K562 (cell line): ENCODE data around the gene METTL22. TPM values are rescaled to one million over a fixed set of nuclear protein-coding genes. Genes with fewer than 3 reads are reported as not detected.

Source experiments
- ATAC-seq: fragments of 200-7000 bp; cut with Tn5 transposase; 3 replicates; pipeline ENCODE4 v1.9.1; 2020; ENCODE audit warnings: moderate library complexity
- BruUV-seq: library from RNA; stranded (reverse); fragments of 400-500 nt; replicated peaks from 2 replicates; lab custom pipeline; 2021; lab: Mats Ljungman, UMichigan
- CTCF ChIA-PET: fragments of 300-600 bp; formaldehyde crosslinking; extraction: SDS; loops from one replicate; lab custom pipeline; 2021; ENCODE audit warnings: low intra/inter-chr PET ratio; lab: Yijun Ruan, JAX
- POLR2A ChIA-PET: fragments of 300-600, 350-650 bp; sonication (Branson Sonifier 250); formaldehyde crosslinking; extraction: SDS; loops from one replicate; lab custom pipeline; 2021; ENCODE audit warnings: antibody characterized with exemption, inconsistent platforms; lab: Yijun Ruan, JAX
- DNase-seq, 4 experiments: peaks; one replicate each; pipeline versions ENCODE4 v3.0.0 to v3.0.0-alpha.2; 2011 to 2018; ENCODE audit warnings: low spot score in 3 of 4, mixed read lengths in 3 of 4; ENCODE audit errors: extremely low read depth in 1 of 4
- FAIRE-seq: peaks from 2 replicates; lab custom pipeline; 2011; peaks lifted over from hg19 to GRCh38; lab: Jason Lieb, UNC
- H2AFZ ChIP-seq: 2 replicates; pipeline ENCODE4 v1.6.0; 2011; ENCODE audit warnings: low read depth, low read length, control low read depth, inconsistent platforms
- H3K27ac ChIP-seq: fragments of 200-600 bp; 3 replicates; pipeline ENCODE4 v1.8.0; 2011; ENCODE audit warnings: low read depth, mild to moderate bottlenecking, control low read depth, inconsistent platforms, low read length, moderate library complexity, mixed read lengths; ENCODE audit errors: extremely low read depth
- H3K27me3 ChIP-seq, 2 experiments: fragments of 300-600 bp in 1 of 2; 2 replicates in 1 of 2; 3 replicates in 1 of 2; pipeline versions ENCODE4 v1.6.0 to v1.8.0; 2011; ENCODE audit warnings: inconsistent platforms in 2 of 2, low read length in 2 of 2, mild to moderate bottlenecking in 1 of 2, mixed read lengths in 1 of 2, moderate library complexity in 1 of 2; ENCODE audit not compliant: control insufficient read depth in 2 of 2, insufficient read depth in 2 of 2
- H3K36me3 ChIP-seq: fragments of 300-600 bp; 3 replicates; pipeline ENCODE4 v1.8.0; 2011; ENCODE audit warnings: mild to moderate bottlenecking, low read length, inconsistent platforms; ENCODE audit not compliant: control insufficient read depth, insufficient read depth
- H3K4me1 ChIP-seq, 2 experiments: fragments of 200-600 bp in 1 of 2; replicated peaks in 1 of 2; 2 replicates in 1 of 2; 3 replicates in 1 of 2; pipeline versions ENCODE4 v1.5.1 to v1.8.0; 2011; ENCODE audit warnings: inconsistent platforms in 2 of 2, low read length in 2 of 2, mild to moderate bottlenecking in 1 of 2, mixed read lengths in 1 of 2, moderate library complexity in 1 of 2; ENCODE audit not compliant: control insufficient read depth in 2 of 2, insufficient read depth in 2 of 2
- H3K4me2 ChIP-seq: 2 replicates; pipeline ENCODE4 v1.6.1; 2011; ENCODE audit warnings: low read length, control low read depth, inconsistent platforms, mixed read lengths; ENCODE audit not compliant: insufficient read depth
- H3K4me3 ChIP-seq: fragments of 200-600 bp; sonication (generic), shearing (Covaris generic); 2 replicates; pipeline ENCODE4 v1.5.1; 2016; ENCODE audit warnings: control low read depth, inconsistent platforms
- H3K79me2 ChIP-seq: fragments of 200-600 bp; 3 replicates; pipeline ENCODE4 v1.8.0; 2011; ENCODE audit warnings: low read length, inconsistent platforms; ENCODE audit not compliant: control insufficient read depth, insufficient read depth
- H3K9ac ChIP-seq, 2 experiments: 2 replicates each; pipeline versions ENCODE4 v1.6.0 to v1.6.1; 2011; ENCODE audit warnings: low read depth in 2 of 2, low read length in 2 of 2, control low read depth in 1 of 2, inconsistent platforms in 1 of 2, mild to moderate bottlenecking in 1 of 2, mixed read lengths in 1 of 2; ENCODE audit not compliant: insufficient read depth in 1 of 2
- H3K9me1 ChIP-seq: one replicate; pipeline ENCODE4 v1.6.0; 2011; ENCODE audit warnings: inconsistent platforms, mild to moderate bottlenecking, low read length, moderate library complexity; ENCODE audit not compliant: control insufficient read depth, insufficient read depth
- H3K9me3 ChIP-seq: replicated peaks from 2 replicates; pipeline ENCODE4 v1.5.1; 2011; ENCODE audit warnings: low read depth, low read length, inconsistent platforms; ENCODE audit not compliant: control insufficient read depth, insufficient read depth
- H4K20me1 ChIP-seq: replicated peaks from 2 replicates; pipeline ENCODE4 v1.6.1; 2011; ENCODE audit warnings: low read length, inconsistent platforms, mixed read lengths; ENCODE audit not compliant: control insufficient read depth, insufficient read depth
- COPS2 ChIP-seq: fragments of 450-650 bp; conservative IDR thresholded peaks from 2 replicates; pipeline ENCODE4 v1.6.1; 2016; ENCODE audit warnings: mild to moderate bottlenecking, moderate library complexity
- EP300 ChIP-seq: IDR thresholded peaks from 2 replicates; pipeline ENCODE4 v1.6.1; 2012; ENCODE audit warnings: low read length, improper control_type of control experiment
- ETV5 ChIP-seq: sonication (generic); formaldehyde crosslinking; IDR thresholded peaks from 2 replicates; pipeline ENCODE4 v1.4.0; 2020; ENCODE audit warnings: low read depth, mild to moderate bottlenecking, missing genetic modification reagents
- FOXA1 ChIP-seq: fragments of 450-650 bp; IDR thresholded peaks from 2 replicates; pipeline ENCODE4 v1.6.1; 2016; ENCODE audit warnings: mild to moderate bottlenecking, borderline replicate concordance
- MECOM ChIP-seq: fragments of 250-450 bp; sonication (Bioruptor Pico); IDR thresholded peaks from 2 replicates; pipeline ENCODE4 v1.8.0; 2022; ENCODE audit warnings: inconsistent platforms
- NUFIP1 ChIP-seq: fragments of 450-650 bp; IDR thresholded peaks from 2 replicates; pipeline ENCODE4 v1.6.1; 2018; ENCODE audit not compliant: partially characterized antibody
- POLR2H ChIP-seq: IDR thresholded peaks from 2 replicates; pipeline ENCODE4 v1.6.1; 2016; ENCODE audit warnings: missing genetic modification characterization, low read depth, mild to moderate bottlenecking, control low read depth, missing compliant biosample characterization, moderate library complexity
- RB1 ChIP-seq: fragments of 450-650 bp; IDR thresholded peaks from 2 replicates; pipeline ENCODE4 v1.6.1; 2017; ENCODE audit warnings: low read depth, mild to moderate bottlenecking
- SIRT6 ChIP-seq: IDR thresholded peaks from one replicate; pipeline ENCODE4 v1.6.1; 2012; ENCODE audit warnings: low read depth, mild to moderate bottlenecking, control low read depth, inconsistent platforms, low read length, moderate library complexity
- TOE1 ChIP-seq, 2 experiments: fragments of 450-650 bp in 1 of 2; sonication (generic) in 1 of 2; formaldehyde crosslinking in 1 of 2; IDR thresholded peaks; 2 replicates each; pipeline versions ENCODE4 v1.7.1 to v1.8.0; 2016 to 2022; ENCODE audit warnings: borderline replicate concordance in 2 of 2, mild to moderate bottlenecking in 2 of 2, antibody characterized with exemption in 1 of 2, inconsistent platforms in 1 of 2, low read depth in 1 of 2, missing genetic modification reagents in 1 of 2, moderate library complexity in 1 of 2
- ZBTB8A ChIP-seq: fragments of 450-650 bp; IDR thresholded peaks from 2 replicates; pipeline ENCODE4 v1.6.1; 2018; ENCODE audit warnings: mild to moderate bottlenecking, moderate library complexity; ENCODE audit not compliant: partially characterized antibody
- ZC3H8 ChIP-seq: fragments of 450-650 bp; IDR thresholded peaks from 2 replicates; pipeline ENCODE4 v1.6.1; 2017
- ZNF445 ChIP-seq: fragments of 250-450 bp; sonication (Bioruptor Pico); IDR thresholded peaks from 2 replicates; pipeline ENCODE4 v1.4.0; 2020; ENCODE audit warnings: low read depth, mild to moderate bottlenecking, moderate library complexity
- WGBS: fragments of 100-300 bp; shearing (Covaris generic); methylation state at CpG from one replicate; pipeline ENCODE4 v1.1.6; 2016; ENCODE audit warnings: low coverage, mixed read lengths; ENCODE audit not compliant: insufficient coverage; ENCODE audit errors: missing lambda C conversion rate; 5-methylcytosine and 5-hydroxymethylcytosine counted together
- in situ Hi-C: fragments of 300-500 bp; cut with MboI; formaldehyde crosslinking; loops from 4 replicates; pipeline ENCODE4 v1.15.0; 2018; ENCODE audit warnings: inconsistent platforms, mixed read lengths
- intact Hi-C: fragments of 100-400 bp; cut with micrococcal nuclease; formaldehyde crosslinking; loops from 2 replicates; pipeline ENCODE4 v1.14.2; 2022
- polyA plus RNA-seq, 8 experiments: library from polyadenylated mRNA; depleted of rRNA in 4 of 8; stranded (reverse) in 5 of 8; unstranded in 3 of 8; fragments of >200 nt; fragmentation: Nextera tagmentation in 2 of 8; fragmentation: Illumina TruSeq in 1 of 8; extraction: Ambion mirVana in 2 of 8; extraction: Trizol in 1 of 8; gene quantifications; 2 replicates each; pipeline versions ENCODE4 v1.2.1 to v1.2.3, GENCODE V29; 2011 to 2014; ENCODE audit warnings: inconsistent platforms in 1 of 8, missing spikeins in 1 of 8
- total RNA-seq, 7 experiments: library from RNA; depleted of rRNA in 6 of 7; stranded (reverse); fragments of >200 nt in 6 of 7; fragmentation: Illumina TruSeq in 2 of 7; extraction: Trizol in 2 of 7; gene quantifications; 2 replicates each; pipeline versions ENCODE4 v1.2.1 to v1.2.3, GENCODE V29; 2011 to 2021; ENCODE audit warnings: low replicate concordance in 1 of 7
- TF ChIP-seq, protein P1 (sequence below): sonication (generic); formaldehyde crosslinking; IDR thresholded peaks from 2 replicates; pipeline ENCODE4 v1.8.1; 2022; ENCODE audit warnings: missing genetic modification reagents
- TF ChIP-seq, protein P2 (sequence below): fragments of 250-450 bp; sonication (Bioruptor Pico); IDR thresholded peaks from 2 replicates; pipeline ENCODE4 v1.4.0; 2020; ENCODE audit warnings: mild to moderate bottlenecking, moderate library complexity, borderline replicate concordance
- TF ChIP-seq, protein P3 (sequence below): fragments of 250-450 bp; sonication (Bioruptor Pico); IDR thresholded peaks from 2 replicates; pipeline ENCODE4 v1.4.0; 2020; ENCODE audit warnings: mild to moderate bottlenecking, moderate library complexity

The METTL22 gene
- total and polyA plus RNA-seq, 9 of the 15 experiments (the other 6 are each of a cell fraction or from before 2014, with no cell fraction given): 6.9 to 33.2 (median 18.5) TPM

DNA sequence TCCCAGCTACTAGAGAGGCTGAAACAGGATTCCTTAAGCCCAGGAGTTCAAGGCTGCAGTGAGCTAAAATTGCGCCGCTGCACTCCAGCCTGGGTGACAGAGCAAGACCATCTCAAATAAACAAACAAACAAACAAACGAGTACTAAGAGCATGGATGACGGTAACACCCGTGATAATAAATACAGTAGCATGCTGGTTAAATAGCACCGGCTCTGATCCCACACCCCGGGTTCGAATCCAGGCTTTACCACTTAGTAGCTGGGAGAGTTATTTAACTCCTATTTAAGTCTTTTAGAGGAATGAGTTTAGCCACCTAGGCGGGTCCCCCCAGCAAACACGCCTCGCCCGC is 301 bp upstream of the METTL22 start:
- H3K36me3 ChIP-seq: peaks cover 20% of the 10 kb centered on the region; the same call in 1 of the 3 replicates
- ATAC-seq: peak; percentile 10; the same call in 2 of the 3 replicates
- H4K20me1 ChIP-seq: no peaks in the 10 kb centered on the region
- no peak for DNase-seq
- peak overlapping the region; percentile 92 to 100; a peak in 3 of 4 replicates for H3K9ac ChIP-seq
- H3K4me2 ChIP-seq: peak overlapping the region; percentile 91
- no peaks in the 10 kb centered on the region for H3K9me3 ChIP-seq
- intact Hi-C loops: no loop called here
- no TSS peak for BruUV-seq
- 24% methylated on average over 9 of the region's 12 CpGs for WGBS
- ChIA-PET CTCF (interaction anchor here (0.7 kb wide), 1 partner anchor 72 kb away, joined by 3 read pairs; no protein-coding TSS in a partner anchor), POLR2A (no interaction called here)
- FAIRE-seq: no peak
- no peaks in the 10 kb centered on the region for H3K9me1 ChIP-seq
- peaks cover 2 to 6% of the 10 kb centered on the region in 2 experiments; a peak in 2 of 5 replicates for H3K27me3 ChIP-seq
- peaks cover 3 to 6% of the 10 kb centered on the region in 2 experiments; a peak in 3 of 5 replicates for H3K4me1 ChIP-seq
- in situ Hi-C loops: no loop called here
- H3K27ac ChIP-seq: peak overlapping the region; percentile 78; the same call in 1 of the 3 replicates
- H3K79me2 ChIP-seq: peaks cover 31% of the 10 kb centered on the region
- H2AFZ ChIP-seq: peak overlapping the region; percentile 96
- peak overlapping the region; percentile 54 for H3K4me3 ChIP-seq
- TF ChIP-seq TOE1 (IDR thresholded peaks at IDR 0.05; ENCODE audit: borderline replicate concordance) (no peak), TOE1 (CRISPR knock-in tag; IDR thresholded peaks at IDR 0.05; ENCODE audit: borderline replicate concordance, low read depth) (no peak), ZC3H8 (no peak), SIRT6 (no peak), POLR2H (tag) (no peak; the same call in 1 of the 2 replicates), MECOM (CRISPR knock-in tag) (no peak), FOXA1 (no peak), COPS2 (no peak), RB1 (no peak), ETV5 (CRISPR knock-in tag) (no peak), ZBTB8A (no peak), ZNF445 (CRISPR knock-in tag) (no peak), EP300 (no peak), NUFIP1 (no peak)
- TF ChIP-seq, protein P1, sequence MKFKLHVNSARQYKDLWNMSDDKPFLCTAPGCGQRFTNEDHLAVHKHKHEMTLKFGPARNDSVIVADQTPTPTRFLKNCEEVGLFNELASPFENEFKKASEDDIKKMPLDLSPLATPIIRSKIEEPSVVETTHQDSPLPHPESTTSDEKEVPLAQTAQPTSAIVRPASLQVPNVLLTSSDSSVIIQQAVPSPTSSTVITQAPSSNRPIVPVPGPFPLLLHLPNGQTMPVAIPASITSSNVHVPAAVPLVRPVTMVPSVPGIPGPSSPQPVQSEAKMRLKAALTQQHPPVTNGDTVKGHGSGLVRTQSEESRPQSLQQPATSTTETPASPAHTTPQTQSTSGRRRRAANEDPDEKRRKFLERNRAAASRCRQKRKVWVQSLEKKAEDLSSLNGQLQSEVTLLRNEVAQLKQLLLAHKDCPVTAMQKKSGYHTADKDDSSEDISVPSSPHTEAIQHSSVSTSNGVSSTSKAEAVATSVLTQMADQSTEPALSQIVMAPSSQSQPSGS (CRISPR knock-in tag): no peak
- TF ChIP-seq, protein P2, sequence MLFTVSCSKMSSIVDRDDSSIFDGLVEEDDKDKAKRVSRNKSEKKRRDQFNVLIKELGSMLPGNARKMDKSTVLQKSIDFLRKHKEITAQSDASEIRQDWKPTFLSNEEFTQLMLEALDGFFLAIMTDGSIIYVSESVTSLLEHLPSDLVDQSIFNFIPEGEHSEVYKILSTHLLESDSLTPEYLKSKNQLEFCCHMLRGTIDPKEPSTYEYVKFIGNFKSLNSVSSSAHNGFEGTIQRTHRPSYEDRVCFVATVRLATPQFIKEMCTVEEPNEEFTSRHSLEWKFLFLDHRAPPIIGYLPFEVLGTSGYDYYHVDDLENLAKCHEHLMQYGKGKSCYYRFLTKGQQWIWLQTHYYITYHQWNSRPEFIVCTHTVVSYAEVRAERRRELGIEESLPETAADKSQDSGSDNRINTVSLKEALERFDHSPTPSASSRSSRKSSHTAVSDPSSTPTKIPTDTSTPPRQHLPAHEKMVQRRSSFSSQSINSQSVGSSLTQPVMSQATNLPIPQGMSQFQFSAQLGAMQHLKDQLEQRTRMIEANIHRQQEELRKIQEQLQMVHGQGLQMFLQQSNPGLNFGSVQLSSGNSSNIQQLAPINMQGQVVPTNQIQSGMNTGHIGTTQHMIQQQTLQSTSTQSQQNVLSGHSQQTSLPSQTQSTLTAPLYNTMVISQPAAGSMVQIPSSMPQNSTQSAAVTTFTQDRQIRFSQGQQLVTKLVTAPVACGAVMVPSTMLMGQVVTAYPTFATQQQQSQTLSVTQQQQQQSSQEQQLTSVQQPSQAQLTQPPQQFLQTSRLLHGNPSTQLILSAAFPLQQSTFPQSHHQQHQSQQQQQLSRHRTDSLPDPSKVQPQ (CRISPR knock-in tag): no peak
- TF ChIP-seq, protein P3, sequence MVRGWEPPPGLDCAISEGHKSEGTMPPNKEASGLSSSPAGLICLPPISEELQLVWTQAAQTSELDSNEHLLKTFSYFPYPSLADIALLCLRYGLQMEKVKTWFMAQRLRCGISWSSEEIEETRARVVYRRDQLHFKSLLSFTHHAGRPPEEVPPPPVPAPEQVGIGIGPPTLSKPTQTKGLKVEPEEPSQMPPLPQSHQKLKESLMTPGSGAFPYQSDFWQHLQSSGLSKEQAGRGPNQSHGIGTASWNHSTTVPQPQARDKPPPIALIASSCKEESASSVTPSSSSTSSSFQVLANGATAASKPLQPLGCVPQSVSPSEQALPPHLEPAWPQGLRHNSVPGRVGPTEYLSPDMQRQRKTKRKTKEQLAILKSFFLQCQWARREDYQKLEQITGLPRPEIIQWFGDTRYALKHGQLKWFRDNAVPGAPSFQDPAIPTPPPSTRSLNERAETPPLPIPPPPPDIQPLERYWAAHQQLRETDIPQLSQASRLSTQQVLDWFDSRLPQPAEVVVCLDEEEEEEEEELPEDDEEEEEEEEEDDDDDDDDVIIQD (CRISPR knock-in tag): no peak
